GM18505 (cell line): ENCODE results near the gene PER3.

Source experiments
- ATAC-seq: cut with Tn5 transposase; IDR thresholded peaks from one replicate; pipeline ENCODE4 v1.9.1; 2021; ENCODE audit not compliant: unreplicated experiment
- POLR2A ChIP-seq: IDR thresholded peaks from 4 replicates; pipeline ENCODE4 v1.6.1; 2011; ENCODE audit warnings: borderline replicate concordance; ENCODE audit not compliant: insufficient read depth, insufficient read length; ENCODE audit errors: extremely low read depth

PER3 gene

GRCh38 chr1:7767176-7767575 lies 16.9 kb upstream of the PER3 start:
- no peak for TF ChIP-seq POLR2A

GRCh38 chr1:7768583-7768982 lies 15.5 kb upstream of the PER3 start:
- no peak for TF ChIP-seq POLR2A
- no peak for ATAC-seq

More at GRCh38 chr1:7767176-7767575, 16.9 kb upstream of the PER3 start:
- ATAC-seq, result no peak

- ATAC-seq, result no peak
- TF ChIP-seq POLR2A, result no peak
Observed at GRCh38 chr1:7769673-7770412, 14.2 kb upstream of the PER3 start.

- no peak for TF ChIP-seq POLR2A
Observed at GRCh38 chr1:7770669-7770996, 13.5 kb upstream of the PER3 start.

GRCh38 chr1:7770997-7771822 lies 12.9 kb upstream of the PER3 start, which contains the start of gene VAMP3:
VAMP3 (plus strand) TSS chr1:7771296; CDS start chr1:7771384, 88 bp downstream.
- ATAC-seq, result peak; percentile 80
- TF ChIP-seq POLR2A, result peak; percentile 56

More at GRCh38 chr1:7770669-7770996, 13.5 kb upstream of the PER3 start:
- ATAC-seq, result no peak

- no peak for ATAC-seq
- no peak for TF ChIP-seq POLR2A
Observed at GRCh38 chr1:7771823-7772299, 12.2 kb upstream of the PER3 start.

- no peak for TF ChIP-seq POLR2A
- no peak for ATAC-seq
Observed at GRCh38 chr1:7777591-7777990, 6.5 kb upstream of the PER3 start.

- ATAC-seq, result no peak
- TF ChIP-seq POLR2A, result no peak
Observed at GRCh38 chr1:7778133-7778628, 5.9 kb upstream of the PER3 start.

GRCh38 chr1:7780976-7781375 lies 3.1 kb upstream of the PER3 start:
- no peak for TF ChIP-seq POLR2A
- no peak for ATAC-seq

- no peak for TF ChIP-seq POLR2A
- no peak for ATAC-seq
Observed at GRCh38 chr1:7781501-7781900, 2.6 kb upstream of the PER3 start.

- ATAC-seq, result no peak
- TF ChIP-seq POLR2A, result no peak
Observed at GRCh38 chr1:7781923-7782495, 2.1 kb upstream of the PER3 start.

- ATAC-seq, result no peak
Observed at GRCh38 chr1:7783178-7783711, 846 bp upstream of the PER3 start.

GRCh38 chr1:7784492-7785071 lies 491 bp downstream of the PER3 start:
- ATAC-seq, result no peak

More at GRCh38 chr1:7783178-7783711, 846 bp upstream of the PER3 start:
- TF ChIP-seq POLR2A, result no peak

More at GRCh38 chr1:7784492-7785071, 491 bp downstream of the PER3 start:
- TF ChIP-seq POLR2A, result no peak
